Naive thymus-derived CD4-positive, alpha-beta T cell (primary cell): Measurements from ENCODE around the gene SF3A2. TPM values are rescaled to one million over a fixed set of nuclear protein-coding genes. Genes with fewer than 3 reads are reported as not detected.

Experiments used
- ATAC-seq: fragments of 150-1000 bp; cut with Tn5 transposase; 2 replicates; pipeline ENCODE4 v1.10.0; 2021; ENCODE audit warnings: mild to moderate bottlenecking, moderate library complexity
- CTCF ChIA-PET: fragments of 350-600 bp; sonication (Branson Sonifier 250); formaldehyde crosslinking; loops from one replicate; lab custom pipeline; 2021; ENCODE audit warnings: antibody characterized with exemption; lab: Charles Lee
- POLR2A ChIA-PET: fragments of 350-600 bp; sonication (Branson Sonifier 250); formaldehyde crosslinking; loops from one replicate; lab custom pipeline; 2021; ENCODE audit warnings: antibody characterized with exemption, inconsistent platforms; lab: Charles Lee
- DNase-seq, 9 donors: peaks; one replicate each; pipeline versions ENCODE4 v3.0.0 to v3.0.0-alpha.2; 2020 to 2022; ENCODE audit warnings: mixed read lengths in 1 of 9
- H3K27ac ChIP-seq: one replicate; pipeline ENCODE4 v1.7.0; 2013; ENCODE audit warnings: mild to moderate bottlenecking, low read depth, low read length, moderate library complexity
- H3K27me3 ChIP-seq, 2 donors: one replicate each; pipeline ENCODE4 v1.7.0; 2013; ENCODE audit warnings: low read length in 2 of 2, mild to moderate bottlenecking in 2 of 2, moderate library complexity in 2 of 2; ENCODE audit not compliant: control insufficient read depth in 2 of 2, insufficient read depth in 2 of 2
- H3K36me3 ChIP-seq, 3 experiments: 1 replicate in 2 of 3; 2 replicates in 1 of 3; pipeline ENCODE4 v1.7.0; 2013; ENCODE audit warnings: low read length in 3 of 3, mild to moderate bottlenecking in 3 of 3, moderate library complexity in 1 of 3; ENCODE audit not compliant: insufficient read depth in 3 of 3, control insufficient read depth in 2 of 3
- H3K4me1 ChIP-seq, 2 donors: one replicate each; pipeline ENCODE4 v1.7.0; 2013; ENCODE audit warnings: low read length in 2 of 2, mild to moderate bottlenecking in 2 of 2, moderate library complexity in 1 of 2; ENCODE audit not compliant: control insufficient read depth in 2 of 2, insufficient read depth in 2 of 2
- H3K4me3 ChIP-seq: 2 replicates; pipeline ENCODE4 v1.7.0; 2013; ENCODE audit warnings: mild to moderate bottlenecking, low read length
- H3K9me3 ChIP-seq, 3 experiments: 1 replicate in 2 of 3; 2 replicates in 1 of 3; pipeline ENCODE4 v1.7.0; 2013; ENCODE audit warnings: low read length in 3 of 3; ENCODE audit not compliant: control insufficient read depth in 2 of 3
- H3K27ac Mint-ChIP-seq, 9 donors: one replicate each; pipeline ENCODE4 v1.8.0; 2020 to 2022; ENCODE audit warnings: mixed read lengths in 9 of 9, mild to moderate bottlenecking in 8 of 9, moderate library complexity in 5 of 9, inconsistent platforms in 2 of 9
- H3K27me3 Mint-ChIP-seq, 5 donors: one replicate each; pipeline ENCODE4 v1.8.0; 2021 to 2022; ENCODE audit warnings: mixed read lengths in 5 of 5, mild to moderate bottlenecking in 1 of 5
- H3K36me3 Mint-ChIP-seq, 5 donors: one replicate each; pipeline ENCODE4 v1.8.0; 2020 to 2022; ENCODE audit warnings: mixed read lengths in 5 of 5, mild to moderate bottlenecking in 3 of 5, inconsistent platforms in 1 of 5
- H3K4me1 Mint-ChIP-seq, 7 donors: one replicate each; pipeline ENCODE4 v1.8.0; 2020 to 2022; ENCODE audit warnings: mixed read lengths in 7 of 7, mild to moderate bottlenecking in 3 of 7, inconsistent platforms in 1 of 7
- H3K4me3 Mint-ChIP-seq, 10 donors: one replicate each; pipeline ENCODE4 v1.8.0; 2020 to 2022; ENCODE audit warnings: mild to moderate bottlenecking in 10 of 10, mixed read lengths in 10 of 10, moderate library complexity in 6 of 10, inconsistent platforms in 2 of 10
- H3K9me3 Mint-ChIP-seq, 11 donors: one replicate each; pipeline ENCODE4 v1.8.0; 2020 to 2022; ENCODE audit warnings: mixed read lengths in 11 of 11, mild to moderate bottlenecking in 4 of 11, inconsistent platforms in 1 of 11, moderate library complexity in 1 of 11
- intact Hi-C, 2 donors: fragments of 100-400 bp; cut with micrococcal nuclease; formaldehyde crosslinking; loops; one replicate each; pipeline ENCODE4 v1.15.1; 2023
- microRNA-seq: library from miRNA; unstranded; fragments of <30 nt; microRNA quantifications from one replicate; pipeline ENCODE4 v1.2.0, GENCODE V29; 2022; ENCODE audit warnings: borderline microRNAs expressed
- polyA plus RNA-seq, 2 donors: library from polyadenylated mRNA; unstranded; fragments of 300-500 nt; fragmentation: Illumina TruSeq; gene quantifications; one replicate each; pipeline ENCODE4 v1.2.3, GENCODE V29; 2021
- total RNA-seq, 6 experiments: library from RNA in 5 of 6; stranded (reverse) in 5 of 6; gene quantifications; 1 replicate in 5 of 6; 2 replicates in 1 of 6; pipeline ENCODE4 v1.2.3 and lab custom pipeline; 2021 to 2026

Gene SF3A2
- total and polyA plus RNA-seq, 7 experiments from 2014 or later: 22.3 to 150 (median 131) TPM

GRCh38 chr19:2290441-2291184 lies 54.0 kb downstream of the SF3A2 start:
- Mint-ChIP-seq H3K4me1 (peaks cover 22 to 42% (median 31%) of the 10 kb centered on the region in 7 donors), H3K36me3 (peaks cover 3 to 23% (median 5%) of the 10 kb centered on the region in 5 donors), H3K27ac (peak overlapping the region in 8 of 9 donors; percentile 20 to 93 (median 69)), H3K4me3 (peak overlapping the region; percentile 74 to 90 (median 82)), H3K27me3 (no peaks in the 10 kb centered on the region), H3K9me3 (peaks cover 0 to 2% (median 0%) of the 10 kb centered on the region in 11 donors)
- no peaks in the 10 kb centered on the region for H3K27me3 ChIP-seq
- DNase-seq (peak in 6 of 9 donors; percentile 43 to 52 (median 46)), ATAC-seq (peak; percentile 10)
- no peaks in the 10 kb centered on the region for H3K9me3 ChIP-seq
- H3K4me3 ChIP-seq: peak overlapping the region; percentile 74
- intact Hi-C loops: loop anchor here in 1 of 2 donors (1.0 kb wide), 1 partner anchor 54 kb away; the partner anchor contains the start of genes PLEKHJ1 and SF3A2
- H3K4me1 ChIP-seq: peaks cover 15 to 19% of the 10 kb centered on the region in 2 donors
- H3K36me3 ChIP-seq: peaks cover 0 to 3% (median 0%) of the 10 kb centered on the region in 3 experiments
- POLR2A ChIA-PET: interaction anchor here (0.6 to 2.2 kb wide), 8 partner anchors 8 to 41 kb away, joined by 3 to 14 read pairs (median 5); partner anchors contain the start of genes LSM7, PEAK3 and SPPL2B
- peak overlapping the region; percentile 59 for H3K27ac ChIP-seq
- CTCF ChIA-PET: interaction anchor here (1.0 kb wide), 1 partner anchor 11 kb away, joined by 3 read pairs; no protein-coding TSS in a partner anchor

GRCh38 chr19:2291185-2291751 lies 54.6 kb downstream of the SF3A2 start:
- Histone ChIP-seq H3K4me3 (peak overlapping the region; percentile 74), H3K27ac (peak overlapping the region; percentile 59), H3K9me3 (no peaks in the 10 kb centered on the region), H3K36me3 (peaks cover 0 to 3% (median 0%) of the 10 kb centered on the region in 3 experiments), H3K27me3 (no peaks in the 10 kb centered on the region), H3K4me1 (peaks cover 15 to 19% of the 10 kb centered on the region in 2 donors)
- DNase-seq (no peak), ATAC-seq (no peak)
- peak overlapping the region in 1 of 9 donors; percentile 78 for H3K27ac Mint-ChIP-seq
- ChIA-PET POLR2A (interaction anchor here (0.6 to 2.2 kb wide), 10 partner anchors 9 to 137 kb away, joined by 3 to 14 read pairs (median 4); partner anchors contain the start of genes LSM7, PEAK3 and SPPL2B), CTCF (interaction anchor here (1.0 kb wide), 1 partner anchor 11 kb away, joined by 3 read pairs; no protein-coding TSS in a partner anchor)
- H3K9me3 Mint-ChIP-seq: peaks cover 0 to 2% (median 0%) of the 10 kb centered on the region in 11 donors
- intact Hi-C loops: no loop called here
- H3K4me1 Mint-ChIP-seq: peaks cover 22 to 42% (median 31%) of the 10 kb centered on the region in 7 donors
- peak overlapping the region in 9 of 10 donors; percentile 74 to 90 (median 83) for H3K4me3 Mint-ChIP-seq
- H3K27me3 Mint-ChIP-seq: no peaks in the 10 kb centered on the region
- peaks cover 3 to 23% (median 5%) of the 10 kb centered on the region in 5 donors for H3K36me3 Mint-ChIP-seq

GRCh38 chr19:2294687-2295335 lies 58.2 kb downstream of the SF3A2 start:
- peaks cover 8 to 9% of the 10 kb centered on the region in 2 donors for H3K4me1 ChIP-seq
- DNase-seq: no peak
- POLR2A ChIA-PET: interaction anchor here (0.9 to 1.6 kb wide), 4 partner anchors 9 to 59 kb away, joined by 3 to 7 read pairs (median 4); no protein-coding TSS in a partner anchor
- H3K36me3 ChIP-seq: peaks cover 0 to 3% (median 0%) of the 10 kb centered on the region in 3 experiments
- H3K27me3 ChIP-seq: no peaks in the 10 kb centered on the region
- H3K9me3 ChIP-seq: no peaks in the 10 kb centered on the region
- H3K36me3 Mint-ChIP-seq: peaks cover 3 to 20% (median 5%) of the 10 kb centered on the region in 5 donors
- H3K27me3 Mint-ChIP-seq: no peaks in the 10 kb centered on the region
- H3K27ac ChIP-seq: no peak overlapping the region
- CTCF ChIA-PET: no interaction called here
- peak overlapping the region in 4 of 9 donors; percentile 34 to 68 (median 50) for H3K27ac Mint-ChIP-seq
- no peaks in the 10 kb centered on the region for H3K9me3 Mint-ChIP-seq
- no peak overlapping the region for H3K4me3 ChIP-seq
- peaks cover 7 to 24% (median 14%) of the 10 kb centered on the region in 7 donors for H3K4me1 Mint-ChIP-seq
- intact Hi-C loops: no loop called here
- H3K4me3 Mint-ChIP-seq: peak overlapping the region in 1 of 10 donors; percentile 26
- no peak for ATAC-seq

- no peak overlapping the region for H3K27ac ChIP-seq
- no peak for ATAC-seq
- H3K27me3 ChIP-seq: no peaks in the 10 kb centered on the region
- peaks cover 1 to 3% of the 10 kb centered on the region in 2 donors for H3K4me1 ChIP-seq
- ChIA-PET POLR2A (no interaction called here), CTCF (no interaction called here)
- no peak overlapping the region for H3K4me3 Mint-ChIP-seq
- intact Hi-C loops: no loop called here
- peaks cover 3 to 13% (median 5%) of the 10 kb centered on the region in 5 donors for H3K36me3 Mint-ChIP-seq
- H3K27ac Mint-ChIP-seq: peak overlapping the region in 1 of 9 donors; percentile 26
- no peaks in the 10 kb centered on the region for H3K9me3 Mint-ChIP-seq
- H3K36me3 ChIP-seq: peaks cover 0 to 3% (median 0%) of the 10 kb centered on the region in 3 experiments
- no peak for DNase-seq
- H3K4me3 ChIP-seq: no peak overlapping the region
- no peaks in the 10 kb centered on the region for H3K9me3 ChIP-seq
- peaks cover 0 to 4% (median 0%) of the 10 kb centered on the region in 5 donors for H3K27me3 Mint-ChIP-seq
- peaks cover 7 to 23% (median 12%) of the 10 kb centered on the region in 7 donors for H3K4me1 Mint-ChIP-seq
Observed at GRCh38 chr19:2296141-2296540, 59.5 kb downstream of the SF3A2 start.

Small RNAs within 50 kb of the gene (microRNA-seq; reads per million reads assigned to microRNA genes)
- not detected for gene MIR1227
- gene MIR4321: not detected

Other genes with a start within 250 kb of the SF3A2 start
- 10 to 100 TPM; 53.0 to 70.8 (median 67.5) TPM for gene BTBD2, start 221.1 kb upstream of the SF3A2 start, total RNA-seq
- 1 to 10 TPM; 5.2 to 6.5 TPM for gene BTBD2, start 221.1 kb upstream of the SF3A2 start, polyA plus RNA-seq
- 100 to 1,000 TPM; 190 to 347 (median 238) TPM for gene MKNK2, start 185.6 kb upstream of the SF3A2 start, total RNA-seq
- gene MKNK2, start 185.6 kb upstream of the SF3A2 start, polyA plus RNA-seq: 10 to 100 TPM; 28.8 to 52.9 TPM
- 100 to 1,000 TPM in 4 of 5 experiments, 10 to 100 TPM in 1; 93.2 to 269 (median 117) TPM for gene MOB3A, start 140.5 kb upstream of the SF3A2 start, total RNA-seq
- gene MOB3A, start 140.5 kb upstream of the SF3A2 start, polyA plus RNA-seq: 100 to 1,000 TPM in 1 of 2 donors, 10 to 100 TPM in 1; 49.5 to 114 TPM
- gene IZUMO4, start 139.9 kb upstream of the SF3A2 start, total RNA-seq: 10 to 100 TPM; 12.2 to 26.8 (median 15.7) TPM
- gene IZUMO4, start 139.9 kb upstream of the SF3A2 start, polyA plus RNA-seq: 1 to 10 TPM in 1 of 2 donors, under 1 TPM in 1; 0.73 to 1.9 TPM
- 100 to 1,000 TPM in 1 of 5 experiments, 10 to 100 TPM in 4; 63.7 to 106 (median 80.3) TPM for gene AP3D1, start 85.3 kb upstream of the SF3A2 start, total RNA-seq
- gene AP3D1, start 85.3 kb upstream of the SF3A2 start, polyA plus RNA-seq: 10 to 100 TPM; 12.3 to 41.7 TPM
- 10 to 100 TPM; 27.8 to 66.1 (median 38.3) TPM for gene DOT1L, start 72.9 kb upstream of the SF3A2 start, total RNA-seq
- 1 to 10 TPM in 1 of 2 donors, under 1 TPM in 1; 0.32 to 1.1 TPM for gene DOT1L, start 72.9 kb upstream of the SF3A2 start, polyA plus RNA-seq
- gene PLEKHJ1, start 495 bp upstream of the SF3A2 start, total RNA-seq: 10 to 100 TPM; 32.9 to 65.0 (median 50.2) TPM
- gene PLEKHJ1, start 495 bp upstream of the SF3A2 start, polyA plus RNA-seq: 100 to 1,000 TPM in 1 of 2 donors, 10 to 100 TPM in 1; 79.5 to 123 TPM
- 10 to 100 TPM in 2 of 5 experiments, 1 to 10 TPM in 2, under 1 TPM in 1; 0.37 to 12.9 (median 4.6) TPM for gene AMH, start 12.5 kb downstream of the SF3A2 start, total RNA-seq
- not detected for gene AMH, start 12.5 kb downstream of the SF3A2 start, polyA plus RNA-seq
- under 1 TPM in 3 of 5 experiments, not detected in 2; 0.24 to 0.41 (median 0.27) TPM for gene JSRP1, start 19.6 kb downstream of the SF3A2 start, total RNA-seq
- gene JSRP1, start 19.6 kb downstream of the SF3A2 start, polyA plus RNA-seq: under 1 TPM in 1 of 2 donors, not detected in 1; 0.54 TPM
- 1 to 10 TPM in 1 of 5 experiments, under 1 TPM in 3, not detected in 1; 0.14 to 3.9 (median 0.45) TPM for gene PEAK3, start 45.4 kb downstream of the SF3A2 start, total RNA-seq
- gene PEAK3, start 45.4 kb downstream of the SF3A2 start, polyA plus RNA-seq: under 1 TPM; 0.14 to 0.44 TPM
- gene LINGO3, start 71.3 kb downstream of the SF3A2 start, total RNA-seq: 1 to 10 TPM in 2 of 5 experiments, under 1 TPM in 3; 0.27 to 1.8 (median 0.72) TPM
- gene LINGO3, start 71.3 kb downstream of the SF3A2 start, polyA plus RNA-seq: 10 to 100 TPM in 1 of 2 donors, 1 to 10 TPM in 1; 3.6 to 12.9 TPM
- 100 to 1,000 TPM in 3 of 5 experiments, 10 to 100 TPM in 2; 79.4 to 131 (median 102) TPM for gene LSM7, start 91.8 kb downstream of the SF3A2 start, total RNA-seq
- 100 to 1,000 TPM; 142 to 182 TPM for gene LSM7, start 91.8 kb downstream of the SF3A2 start, polyA plus RNA-seq
- gene SPPL2B, start 91.9 kb downstream of the SF3A2 start, total RNA-seq: 100 to 1,000 TPM in 4 of 5 experiments, 10 to 100 TPM in 1; 92.2 to 150 (median 140) TPM
- 10 to 100 TPM; 11.1 to 15.7 TPM for gene SPPL2B, start 91.9 kb downstream of the SF3A2 start, polyA plus RNA-seq
- not detected for gene TMPRSS9, start 123.4 kb downstream of the SF3A2 start, total RNA-seq
- not detected for gene TMPRSS9, start 123.4 kb downstream of the SF3A2 start, polyA plus RNA-seq
- gene TIMM13, start 190.8 kb downstream of the SF3A2 start, total RNA-seq: 10 to 100 TPM; 31.3 to 70.8 (median 35.4) TPM
- 10 to 100 TPM; 63.6 to 75.3 TPM for gene TIMM13, start 190.8 kb downstream of the SF3A2 start, polyA plus RNA-seq
- 10 to 100 TPM; 10.8 to 86.4 (median 16.6) TPM for gene LMNB2, start 220.1 kb downstream of the SF3A2 start, total RNA-seq
- gene LMNB2, start 220.1 kb downstream of the SF3A2 start, polyA plus RNA-seq: 10 to 100 TPM in 1 of 2 donors, 1 to 10 TPM in 1; 5.6 to 11.4 TPM
- gene GADD45B, start 239.3 kb downstream of the SF3A2 start, total RNA-seq: 100 to 1,000 TPM in 2 of 5 experiments, 10 to 100 TPM in 3; 71.7 to 157 (median 84.2) TPM
- gene GADD45B, start 239.3 kb downstream of the SF3A2 start, polyA plus RNA-seq: 10 to 100 TPM; 30.1 to 38.4 TPM